Choroid plexus epithelial cell (primary cell): ENCODE data around the gene DNMT3A.

Source experiments
- DNase-seq: peaks from one replicate; pipeline ENCODE4 v3.0.0-alpha.2; 2010; ENCODE audit warnings: low read depth
- H3K4me3 ChIP-seq: 2 replicates; pipeline ENCODE4 v1.5.1; 2011; ENCODE audit warnings: low read depth, mild to moderate bottlenecking, control low read depth, low read length, moderate library complexity
- CTCF ChIP-seq: conservative IDR thresholded peaks from 2 replicates; pipeline ENCODE4 v1.5.1; 2011; ENCODE audit warnings: low read depth, mild to moderate bottlenecking, control low read depth, inconsistent platforms, low read length, moderate library complexity

DNMT3A gene

GRCh38 chr2:25281522-25281921, 60.2 kb downstream of the DNMT3A start:
- peak; percentile 33 for DNase-seq
- TF ChIP-seq CTCF = no peak
- H3K4me3 ChIP-seq = no peak overlapping the region

- TF ChIP-seq CTCF = no peak
- DNase-seq = no peak
- no peak overlapping the region for H3K4me3 ChIP-seq
Observed at GRCh38 chr2:25280051-25280687, 61.6 kb downstream of the DNMT3A start.

GRCh38 chr2:25279091-25279651, 62.6 kb downstream of the DNMT3A start:
- no peak for DNase-seq
- TF ChIP-seq CTCF = no peak
- no peak overlapping the region for H3K4me3 ChIP-seq

- peak; percentile 54 for TF ChIP-seq CTCF
- no peak overlapping the region for H3K4me3 ChIP-seq
- DNase-seq = peak; percentile 13
Observed at GRCh38 chr2:25276569-25277465, 64.9 kb downstream of the DNMT3A start.

- TF ChIP-seq CTCF = no peak
- no peak for DNase-seq
- H3K4me3 ChIP-seq = no peak overlapping the region
Observed at GRCh38 chr2:25275575-25275965, 66.2 kb downstream of the DNMT3A start.

GRCh38 chr2:25274868-25275574, 66.7 kb downstream of the DNMT3A start:
- no peak overlapping the region for H3K4me3 ChIP-seq
- DNase-seq = no peak
- TF ChIP-seq CTCF = no peak
